ENCODE results near the gene GRN.

DNA sequence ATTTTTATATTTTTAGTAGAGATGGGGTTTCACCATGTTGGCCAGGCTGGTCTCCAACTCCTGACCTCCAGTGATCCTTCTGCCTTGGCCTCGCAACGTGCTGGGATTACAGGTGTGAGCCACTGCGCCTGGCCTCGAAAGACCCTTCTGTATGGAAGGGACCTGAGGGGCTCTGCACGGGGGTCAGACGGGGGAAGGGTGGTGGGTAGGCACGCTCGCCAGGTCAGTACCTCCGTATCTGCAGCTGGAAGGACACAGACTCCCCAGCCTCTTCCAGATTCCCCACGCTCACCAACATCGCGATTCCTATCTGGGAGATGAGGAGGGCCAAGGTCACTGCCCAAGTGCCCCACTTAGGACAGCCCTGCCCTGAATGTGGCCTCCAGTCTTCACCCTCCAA lies 31.7 kb downstream of the GRN start:
- no peak for TF ChIP-seq EP300 (IDR thresholded peaks at IDR 0.05)
- TF ChIP-seq, protein P1, sequence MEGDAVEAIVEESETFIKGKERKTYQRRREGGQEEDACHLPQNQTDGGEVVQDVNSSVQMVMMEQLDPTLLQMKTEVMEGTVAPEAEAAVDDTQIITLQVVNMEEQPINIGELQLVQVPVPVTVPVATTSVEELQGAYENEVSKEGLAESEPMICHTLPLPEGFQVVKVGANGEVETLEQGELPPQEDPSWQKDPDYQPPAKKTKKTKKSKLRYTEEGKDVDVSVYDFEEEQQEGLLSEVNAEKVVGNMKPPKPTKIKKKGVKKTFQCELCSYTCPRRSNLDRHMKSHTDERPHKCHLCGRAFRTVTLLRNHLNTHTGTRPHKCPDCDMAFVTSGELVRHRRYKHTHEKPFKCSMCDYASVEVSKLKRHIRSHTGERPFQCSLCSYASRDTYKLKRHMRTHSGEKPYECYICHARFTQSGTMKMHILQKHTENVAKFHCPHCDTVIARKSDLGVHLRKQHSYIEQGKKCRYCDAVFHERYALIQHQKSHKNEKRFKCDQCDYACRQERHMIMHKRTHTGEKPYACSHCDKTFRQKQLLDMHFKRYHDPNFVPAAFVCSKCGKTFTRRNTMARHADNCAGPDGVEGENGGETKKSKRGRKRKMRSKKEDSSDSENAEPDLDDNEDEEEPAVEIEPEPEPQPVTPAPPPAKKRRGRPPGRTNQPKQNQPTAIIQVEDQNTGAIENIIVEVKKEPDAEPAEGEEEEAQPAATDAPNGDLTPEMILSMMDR (IDR thresholded peaks at IDR 0.05), result no peak
